Raji (cell line): ENCODE data around the gene GRK3.

ENCODE experiments used
- POLR2A ChIP-seq: IDR thresholded peaks from 2 replicates; pipeline ENCODE4 v1.6.1; 2011; ENCODE audit warnings: low read depth, low read length, control low read depth; ENCODE audit not compliant: insufficient read depth

Gene GRK3

DNA sequence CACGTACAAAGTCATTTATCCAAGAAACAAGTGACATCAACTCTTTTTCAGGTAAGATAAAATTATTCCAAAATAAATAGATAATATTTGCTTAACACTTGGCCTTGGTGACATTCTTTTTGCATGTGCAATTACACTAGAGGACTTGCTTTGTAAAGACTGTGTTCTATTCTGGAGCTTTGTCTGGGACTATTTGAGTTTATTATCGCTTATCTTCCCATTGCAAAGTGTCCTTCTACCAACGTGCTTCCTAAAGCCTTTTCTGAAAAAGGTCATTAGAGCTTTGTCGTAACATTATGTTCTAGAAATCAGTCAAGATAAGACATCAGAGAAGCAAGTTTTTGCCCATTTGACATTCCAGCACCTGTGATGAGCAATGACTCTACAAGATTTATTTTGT, 99.2 kb downstream of the GRK3 start:
- TF ChIP-seq POLR2A = no peak

DNA sequence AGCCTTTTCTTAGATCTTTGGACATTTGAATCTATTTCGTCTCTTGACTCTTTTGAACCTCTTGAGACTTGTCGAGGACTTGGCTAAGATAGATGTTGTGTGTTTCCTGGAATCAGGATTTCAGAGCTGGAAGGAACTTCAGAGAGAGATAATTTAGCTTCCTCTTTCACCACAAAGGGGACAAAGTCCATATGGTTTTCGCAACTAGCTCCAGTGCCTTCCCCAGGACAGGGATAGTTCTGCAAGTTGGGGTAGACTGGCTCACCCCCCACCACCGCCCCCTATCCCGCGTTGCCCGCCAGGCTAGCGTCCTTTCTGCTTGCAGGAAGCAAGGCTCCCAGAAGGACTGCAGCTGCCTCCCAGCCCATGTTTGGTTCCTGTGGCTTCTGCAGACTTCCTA, 101.8 kb downstream of the GRK3 start:
- no peak for TF ChIP-seq POLR2A

DNA sequence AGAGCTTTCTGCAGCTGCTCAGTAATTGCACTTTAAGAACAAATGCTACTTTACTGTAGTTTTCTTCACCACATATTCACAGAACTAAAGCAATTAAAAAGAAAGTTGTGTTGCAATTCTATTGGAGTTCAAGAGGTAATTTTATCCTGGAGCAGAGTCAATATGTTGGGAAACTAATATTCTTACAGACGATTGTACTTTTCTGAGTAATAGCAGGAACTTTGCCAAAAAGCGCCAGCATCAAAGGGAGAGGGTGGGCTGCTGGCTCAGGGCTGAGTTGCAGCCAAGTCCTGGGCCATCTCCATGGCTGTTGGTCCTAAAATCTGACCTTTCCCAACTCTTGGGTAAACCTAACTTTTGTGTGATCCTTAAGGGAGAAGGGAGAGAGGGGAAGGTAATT, 104.0 kb downstream of the GRK3 start:
- no peak for TF ChIP-seq POLR2A

DNA sequence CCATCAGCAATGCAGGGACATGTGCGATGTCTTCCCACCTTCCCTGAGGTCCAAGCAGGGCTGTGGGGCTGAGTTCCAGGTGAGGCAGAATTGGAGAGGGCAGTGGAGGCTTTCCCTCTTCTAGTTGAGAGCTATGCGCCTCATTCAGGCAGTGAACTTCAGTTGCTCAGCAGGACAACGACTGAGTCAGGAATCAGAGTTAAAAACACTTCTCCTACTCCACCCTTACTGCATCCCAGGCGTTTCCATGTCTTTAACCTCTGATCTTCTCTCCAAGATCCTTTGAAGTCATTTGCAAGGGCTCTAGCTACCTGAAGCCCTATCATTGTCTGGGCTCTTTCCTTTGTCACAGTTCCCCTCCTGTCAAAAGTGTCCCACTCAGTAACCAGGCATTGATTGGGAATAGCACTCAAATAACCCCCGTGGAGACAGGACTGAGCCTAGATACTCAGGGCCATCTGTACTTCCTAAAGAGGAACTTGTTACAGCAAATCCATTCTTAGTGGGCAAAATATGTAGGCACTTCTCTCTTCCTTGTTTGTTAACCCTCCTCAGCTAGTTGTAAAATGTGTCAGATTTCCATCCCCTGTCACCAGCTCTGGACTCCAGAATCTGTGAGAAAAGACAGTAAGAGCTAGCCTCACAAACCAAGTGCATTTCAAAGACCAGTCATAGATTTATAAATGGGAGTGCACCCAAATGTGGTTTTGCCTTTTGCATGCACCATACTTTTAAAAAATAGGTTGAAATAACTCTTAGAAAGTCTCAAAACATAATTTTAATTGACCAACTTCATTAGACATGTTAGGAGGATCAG, 105.0 kb downstream of the GRK3 start:
- TF ChIP-seq POLR2A = no peak

DNA sequence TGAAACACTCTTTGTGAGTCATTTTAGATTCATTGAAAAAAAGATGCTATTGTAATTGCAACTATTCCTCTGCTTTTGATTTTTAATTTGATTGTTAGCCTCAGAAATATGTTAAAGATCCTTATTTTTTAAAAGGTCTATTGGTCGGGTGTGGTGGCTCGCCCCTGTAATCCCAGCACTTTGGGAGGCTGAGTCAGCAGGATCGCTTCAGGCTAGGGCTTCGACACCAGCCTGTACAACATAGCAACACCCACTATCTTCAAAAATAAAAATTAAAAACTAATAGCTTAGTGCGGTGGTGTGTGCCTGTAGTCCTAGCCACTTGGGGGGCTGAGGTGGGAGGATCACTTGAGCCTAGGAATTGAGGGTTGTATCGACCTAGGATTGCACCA, 105.6 kb downstream of the GRK3 start:
- no peak for TF ChIP-seq POLR2A

DNA sequence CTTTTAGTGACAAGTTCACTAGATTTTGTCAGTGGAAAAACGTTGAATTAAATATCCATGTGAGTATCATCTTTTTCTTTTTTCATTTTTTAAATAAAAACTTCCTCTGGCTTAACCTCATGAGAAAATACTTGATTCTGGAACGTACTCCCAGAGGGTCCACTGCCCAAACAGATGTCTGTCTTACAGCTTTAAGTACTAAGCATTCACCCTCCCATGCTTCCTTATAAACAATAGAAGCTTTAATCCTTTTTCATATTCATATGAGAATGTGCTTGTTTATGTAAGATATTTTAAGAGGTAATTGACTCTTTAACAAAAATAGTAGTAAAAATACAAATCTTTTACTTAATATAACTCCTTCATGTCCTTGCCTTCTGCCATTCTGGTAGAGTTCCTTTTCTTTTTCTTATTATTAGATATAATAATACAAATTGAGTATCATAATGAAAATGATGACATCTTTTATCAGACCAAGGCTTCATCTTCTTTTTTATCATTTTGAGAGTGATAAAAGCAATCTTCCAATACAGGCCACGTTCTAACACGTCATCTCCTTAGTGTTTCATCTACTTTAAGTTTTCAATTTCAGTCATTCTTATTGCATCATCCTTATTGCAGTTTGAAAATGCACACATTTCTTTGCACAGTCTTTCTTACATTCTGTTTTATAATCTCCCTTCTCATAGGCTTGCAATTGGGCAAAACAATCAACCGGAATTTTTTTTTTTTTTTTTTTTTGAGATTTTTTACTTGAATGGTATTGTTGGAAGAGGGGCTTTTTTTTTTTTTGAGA, 108.0 kb downstream of the GRK3 start:
- TF ChIP-seq POLR2A = no peak

DNA sequence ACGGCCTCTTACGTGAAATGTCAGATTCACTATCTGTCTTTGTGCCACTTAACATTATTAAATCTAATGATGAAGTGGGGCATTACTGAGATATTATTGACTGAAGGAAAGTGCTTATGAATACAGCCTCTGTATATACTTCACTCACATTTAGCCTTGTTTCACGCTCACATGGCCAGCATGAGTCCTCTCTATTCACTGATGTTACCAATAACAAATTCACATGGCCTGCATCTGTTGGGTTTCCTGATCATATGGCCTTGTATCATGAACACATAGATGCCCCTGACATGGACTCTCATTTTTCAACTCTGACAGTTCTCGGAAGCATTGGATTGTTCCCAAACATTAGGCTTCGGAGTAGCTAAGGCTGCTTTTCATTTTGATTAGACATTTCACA, 109.2 kb downstream of the GRK3 start:
- TF ChIP-seq POLR2A = no peak

DNA sequence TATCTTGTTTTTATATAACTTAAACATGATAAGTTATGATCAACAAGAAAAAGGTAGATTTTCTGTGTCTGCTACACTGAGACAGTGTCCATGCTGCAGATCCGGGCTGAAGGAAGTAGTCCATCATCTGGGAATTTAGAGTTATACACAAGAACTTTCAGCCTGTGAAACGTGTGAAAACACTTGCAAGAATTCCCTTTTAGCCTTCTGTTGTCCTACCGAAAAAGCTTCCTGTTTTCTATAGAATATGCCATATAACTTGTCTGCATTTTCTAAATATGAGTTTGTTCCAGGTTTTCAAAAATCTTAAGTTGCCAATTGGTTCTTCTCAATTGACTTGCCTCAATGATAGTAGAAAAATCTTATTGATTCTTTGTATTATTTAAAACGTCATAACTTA, 113.2 kb downstream of the GRK3 start:
- TF ChIP-seq POLR2A = no peak

DNA sequence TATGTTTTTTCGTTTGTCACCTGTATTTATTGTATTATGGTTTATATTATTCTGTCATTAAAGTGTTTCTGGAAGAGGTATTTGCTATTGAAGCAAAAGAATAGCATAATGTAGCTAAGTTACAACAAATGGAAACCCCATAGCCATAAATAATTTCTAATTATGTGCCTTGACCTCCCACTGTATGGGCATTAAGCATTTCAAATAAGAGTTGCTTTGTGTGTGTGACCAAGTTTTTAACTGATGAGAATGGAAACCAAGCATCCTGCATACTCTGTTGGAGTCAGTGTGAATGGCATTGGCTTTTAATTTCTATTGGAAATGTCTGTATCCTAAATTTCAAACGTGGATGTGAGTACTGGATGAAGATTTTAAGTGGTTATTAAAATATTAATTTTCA, 115.6 kb downstream of the GRK3 start:
- TF ChIP-seq POLR2A = no peak

DNA sequence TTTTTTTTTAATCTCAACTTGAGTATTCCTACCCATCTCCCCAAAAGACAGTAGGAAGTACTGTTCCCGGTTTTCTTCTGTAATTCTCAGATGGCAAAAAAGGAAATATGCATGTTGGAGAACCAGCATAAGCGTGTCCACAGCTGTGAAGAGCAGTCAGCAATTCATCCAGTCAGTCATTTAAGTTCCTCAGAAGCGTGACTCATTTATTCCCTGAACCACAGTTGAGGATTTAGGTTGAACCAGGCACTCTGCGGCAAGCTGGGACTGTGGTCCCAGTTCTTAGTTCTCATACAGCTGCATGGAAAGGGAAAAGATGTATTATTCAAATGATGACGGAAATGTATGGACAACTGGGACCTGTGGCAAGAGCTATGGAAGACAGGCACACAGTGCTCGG, 116.5 kb downstream of the GRK3 start:
- TF ChIP-seq POLR2A = no peak

DNA sequence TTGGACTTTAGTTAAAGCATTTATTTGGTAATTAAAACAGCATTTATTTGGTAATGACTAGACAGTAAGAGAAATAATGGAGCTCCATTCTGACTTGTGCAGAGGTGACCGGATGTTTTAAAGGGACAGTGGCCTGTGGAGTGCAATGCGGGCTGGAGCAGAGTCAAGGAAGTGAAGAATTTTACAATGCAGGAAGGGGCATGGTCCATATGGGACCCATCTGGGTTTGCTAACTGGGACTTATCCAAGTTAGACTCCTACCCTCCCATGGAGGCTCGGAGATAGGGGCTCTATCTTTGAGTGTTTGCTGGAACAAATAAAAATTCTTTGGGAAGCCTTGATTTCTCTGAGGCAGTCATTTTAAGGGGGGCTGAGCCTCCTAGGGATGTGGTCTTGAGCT, 117.6 kb downstream of the GRK3 start:
- no peak for TF ChIP-seq POLR2A

DNA sequence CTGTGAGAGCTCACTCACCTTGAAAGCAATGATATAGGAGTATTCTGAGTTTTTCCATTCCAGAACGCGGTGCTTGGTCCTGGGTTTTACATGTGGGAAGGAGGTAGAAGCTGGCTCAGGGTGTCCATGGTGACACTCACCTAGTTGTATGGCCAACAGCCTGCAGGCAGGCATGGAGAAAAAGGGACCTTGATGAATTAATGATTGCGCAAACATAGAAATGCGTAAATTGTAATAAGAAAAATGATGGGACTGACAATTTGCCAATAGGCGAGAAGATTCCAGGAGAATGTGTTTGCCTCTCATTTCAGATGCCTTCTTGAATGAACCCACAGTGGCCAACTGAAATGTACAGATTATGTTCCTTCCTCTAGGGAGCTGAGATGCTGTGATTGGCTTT, 124.2 kb downstream of the GRK3 start:
- TF ChIP-seq POLR2A = no peak

DNA sequence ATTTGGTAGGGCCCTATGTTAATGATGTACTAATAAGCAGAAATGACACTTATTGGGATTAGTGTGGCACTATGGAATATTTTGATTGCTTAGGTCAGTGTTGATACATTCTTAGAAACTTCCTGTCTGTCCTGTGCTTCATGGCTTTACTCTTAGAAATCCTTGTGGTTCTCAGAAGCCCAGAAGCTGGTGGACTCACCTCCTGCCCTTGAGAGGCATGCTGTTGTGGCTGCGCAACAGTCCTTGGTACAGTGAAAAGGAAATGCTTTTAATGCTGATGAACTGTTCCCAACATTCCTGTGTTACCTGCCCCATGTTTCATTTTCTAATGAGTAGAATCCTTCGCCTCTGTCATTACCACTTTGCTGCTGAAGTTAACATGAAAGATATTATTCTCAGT, 125.2 kb downstream of the GRK3 start:
- TF ChIP-seq POLR2A = no peak

DNA sequence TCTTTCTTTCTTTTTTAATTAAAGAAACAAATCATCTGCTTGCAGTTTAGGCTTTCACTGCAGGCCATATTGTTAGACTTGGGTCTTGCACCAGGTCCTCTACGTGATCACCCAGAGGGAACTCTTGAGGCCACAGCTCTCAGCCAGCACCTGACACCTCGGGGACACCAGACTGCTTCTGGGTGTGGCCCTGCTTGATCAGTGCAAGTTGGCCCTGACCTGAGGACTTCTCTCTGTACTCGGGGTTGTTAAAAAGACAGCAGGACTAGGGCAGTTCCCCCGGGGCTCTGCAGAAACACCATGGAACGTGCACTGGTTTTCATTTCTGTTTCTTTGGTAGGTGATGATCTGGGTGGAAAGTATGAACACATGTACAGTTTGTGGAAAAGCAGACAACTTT, 126.3 kb downstream of the GRK3 start:
- TF ChIP-seq POLR2A = no peak

DNA sequence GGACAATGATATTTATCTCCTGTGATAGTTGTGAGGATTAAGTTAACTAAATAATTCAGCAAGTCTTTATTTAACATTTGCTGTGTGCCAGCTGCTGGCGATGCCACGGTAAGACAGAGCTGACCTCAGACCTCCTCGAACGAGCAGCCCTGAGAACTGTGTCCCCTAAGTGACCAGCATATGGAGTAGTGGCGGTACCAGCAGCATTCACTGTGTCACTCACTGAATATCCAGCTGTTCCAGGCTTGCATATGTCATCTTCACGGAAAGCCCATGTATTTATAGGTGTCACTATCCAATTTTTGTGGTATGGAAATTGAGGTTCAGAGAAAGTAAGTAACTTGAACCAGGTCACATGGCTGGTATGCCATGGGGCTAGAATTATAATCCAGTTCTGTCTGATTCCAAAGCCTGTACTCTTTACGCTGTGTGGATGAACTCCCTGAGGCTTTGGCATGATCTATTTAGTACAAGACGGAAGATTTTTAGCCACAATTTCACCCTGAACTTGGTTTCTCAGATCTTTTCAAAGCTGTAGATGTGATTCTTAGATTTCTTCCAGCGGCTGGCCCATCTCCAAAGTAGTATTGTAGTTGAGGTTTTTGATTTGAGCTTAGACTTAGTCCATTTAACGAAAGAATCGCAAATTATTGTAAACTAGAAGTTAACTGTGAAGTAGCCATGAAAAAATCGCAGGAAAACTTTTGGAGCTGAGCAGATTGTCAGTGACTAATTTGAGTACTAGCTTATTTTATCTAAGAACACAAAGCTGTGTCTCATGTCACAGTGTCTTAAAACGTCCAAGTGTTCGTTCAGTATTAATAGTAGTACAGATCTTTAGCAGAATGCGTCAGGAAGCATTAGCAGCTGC, 128.2 kb downstream of the GRK3 start:
- no peak for TF ChIP-seq POLR2A

DNA sequence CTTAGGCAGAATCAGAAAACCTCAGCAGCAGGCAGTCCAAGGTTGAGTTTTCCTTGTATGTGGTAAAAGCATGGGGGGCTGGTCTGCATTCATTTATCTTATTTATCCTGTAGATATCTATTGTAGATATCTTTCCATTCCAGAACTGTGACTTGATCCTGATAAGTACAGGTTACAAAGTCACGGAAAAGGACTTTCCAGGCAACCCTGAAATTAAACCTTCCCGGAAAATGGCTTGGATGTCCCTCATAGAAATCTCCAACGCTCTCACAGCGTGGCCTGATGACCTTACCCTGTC, 128.7 kb downstream of the GRK3 start:
- TF ChIP-seq POLR2A = no peak
